NK-92 treated with Interleukin-12 subunit alpha and Interleukin-12 subunit beta, amount 100 ng/mL, for 24 hours (cell line): ENCODE results near the gene NFATC1.

Experiments used
- DNase-seq: peaks from one replicate; lab custom pipeline; 2025; lab: John Stamatoyannopoulos, UW

NFATC1 gene

DNA sequence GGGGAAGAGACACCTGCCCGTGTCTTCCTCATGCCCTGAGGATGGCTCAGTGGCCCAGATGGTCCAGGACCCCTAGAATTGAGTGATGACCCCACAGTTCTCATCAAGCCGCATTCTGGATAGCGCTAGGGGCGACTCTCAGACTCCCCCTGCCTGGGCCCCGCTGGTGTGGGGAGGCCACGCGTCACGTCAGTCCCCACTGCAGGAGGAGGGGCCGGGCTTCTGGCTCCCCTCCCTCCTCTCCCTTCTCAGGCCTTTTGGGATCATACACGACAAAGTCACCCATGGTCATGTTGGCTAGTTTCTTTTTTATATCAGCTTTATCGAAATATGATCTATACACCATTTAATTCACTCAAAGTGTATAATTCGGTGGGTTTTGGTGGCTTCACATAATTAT is 61.5 kb downstream of the NFATC1 start:
- no peak for DNase-seq

DNA sequence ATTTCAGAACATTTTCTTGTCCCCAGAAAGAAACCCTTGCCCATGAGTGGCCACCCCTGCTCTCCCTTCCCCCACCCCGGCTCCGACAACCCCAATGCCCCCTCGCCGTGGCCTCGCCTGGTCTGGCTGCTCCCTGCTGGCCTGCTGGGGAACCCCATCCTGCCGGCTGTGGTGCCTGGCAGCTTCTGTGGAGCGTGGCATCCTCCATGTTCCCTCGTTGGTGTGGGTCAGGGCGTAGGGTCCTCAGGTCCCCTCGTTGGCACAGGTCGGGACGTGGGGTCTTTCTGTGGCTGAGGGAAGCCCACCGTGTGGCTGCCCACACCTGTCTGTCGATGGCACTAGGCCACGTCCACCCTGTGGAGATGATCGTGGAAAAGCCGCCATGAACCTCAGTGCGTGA is 61.9 kb downstream of the NFATC1 start:
- DNase-seq, result no peak

DNA sequence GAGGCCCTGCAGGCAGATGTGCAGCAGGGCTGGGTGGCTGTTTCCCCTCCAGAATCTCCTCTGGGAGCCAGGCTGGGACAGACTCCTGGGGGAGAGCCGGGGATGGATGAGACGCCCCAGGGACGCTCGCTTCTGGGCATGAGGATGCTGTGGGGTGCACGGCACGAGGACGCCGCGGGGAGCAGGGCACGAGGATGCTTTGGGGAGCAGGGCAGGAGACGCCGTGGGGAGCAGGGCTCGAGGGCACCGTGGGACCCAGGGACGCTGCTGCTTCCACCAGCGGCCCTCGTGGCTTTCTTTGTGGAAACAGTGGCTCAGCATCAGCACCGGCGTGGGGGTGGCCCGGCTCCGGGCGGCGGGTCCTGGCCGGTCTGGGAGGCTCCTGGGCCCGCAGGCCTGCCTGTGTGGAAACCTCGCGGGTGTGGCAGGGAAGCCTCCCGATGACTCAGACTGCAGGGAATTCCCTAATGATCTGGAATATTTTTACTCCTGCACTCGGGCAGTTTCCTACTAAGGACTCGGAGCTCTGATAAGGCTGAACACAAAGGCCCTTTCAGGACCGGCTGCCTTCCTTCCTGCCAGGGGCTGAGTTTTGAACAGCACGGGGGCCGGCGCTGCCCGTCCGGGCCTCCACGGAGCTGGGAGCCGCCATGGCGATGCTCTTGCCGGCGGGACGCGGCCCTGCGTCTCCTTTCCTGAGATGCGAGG is 62.6 kb downstream of the NFATC1 start:
- no peak for DNase-seq

DNA sequence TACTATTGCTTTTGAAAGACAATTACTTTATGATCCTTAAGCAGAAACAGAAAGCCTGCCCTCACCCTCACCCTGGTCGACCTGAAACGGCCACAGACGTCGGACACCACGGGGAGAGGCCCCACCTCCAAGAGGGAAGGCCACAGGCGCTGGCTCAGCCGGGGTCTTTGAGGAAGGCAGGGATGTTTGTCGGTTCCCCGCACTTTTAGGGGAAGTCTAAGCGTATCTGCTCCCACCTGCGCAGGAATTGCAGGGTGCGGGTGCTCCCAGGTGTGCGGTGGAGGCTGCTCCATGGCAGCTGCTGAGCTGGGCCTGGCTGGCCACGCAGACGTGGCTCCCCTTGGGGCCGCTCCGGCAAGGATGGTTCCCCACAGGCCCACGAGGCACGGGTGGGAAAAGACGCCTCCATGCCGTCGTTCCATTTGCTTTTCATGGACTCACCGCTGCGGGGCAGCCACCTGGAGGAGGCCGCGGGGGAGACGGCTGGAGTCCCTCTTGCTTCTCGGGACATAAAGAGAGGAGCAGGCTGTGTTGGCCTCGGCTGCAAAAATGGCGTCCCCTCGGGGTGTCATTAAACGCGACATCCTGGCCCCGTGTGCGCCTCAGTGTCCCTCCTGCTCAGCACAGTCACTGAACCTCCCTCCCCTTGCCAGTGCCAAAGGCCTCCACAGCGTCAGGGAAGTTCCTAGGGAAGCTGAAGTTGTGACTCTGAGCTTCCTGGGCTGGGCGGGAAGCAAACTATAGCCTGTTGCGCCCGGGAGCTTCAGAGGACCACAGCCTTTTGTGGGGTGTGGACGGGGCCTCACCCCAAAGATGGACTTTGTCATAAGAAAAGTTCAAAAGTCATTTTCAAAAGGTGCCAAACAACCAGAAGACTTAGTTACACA is 63.4 kb downstream of the NFATC1 start:
- DNase-seq, result no peak

DNA sequence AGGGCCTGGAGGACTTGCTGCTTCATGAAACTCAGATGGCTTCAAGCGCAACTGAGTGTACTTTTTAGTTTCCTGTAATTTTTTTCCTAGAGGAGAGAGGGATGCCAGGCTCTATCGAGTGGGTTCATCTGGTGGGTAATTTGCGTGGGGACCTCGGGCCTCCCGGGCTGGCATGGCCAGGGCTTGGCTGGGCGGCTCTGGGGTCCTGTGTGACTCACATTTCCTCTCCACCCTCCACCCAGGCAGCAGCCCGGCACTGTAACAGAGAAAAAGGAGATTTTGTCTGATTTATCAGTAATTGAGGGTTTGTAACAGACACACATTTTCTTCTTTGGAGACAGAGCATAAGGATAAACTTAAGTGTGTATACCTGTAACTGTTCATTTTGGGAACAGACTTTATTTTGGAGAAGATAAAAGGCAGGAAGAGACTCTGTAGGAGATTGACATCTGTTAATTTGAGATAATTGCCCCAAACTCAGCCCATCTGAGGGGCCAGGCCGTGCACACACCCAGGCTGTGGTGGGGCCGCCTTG is 64.3 kb downstream of the NFATC1 start:
- no peak for DNase-seq

DNA sequence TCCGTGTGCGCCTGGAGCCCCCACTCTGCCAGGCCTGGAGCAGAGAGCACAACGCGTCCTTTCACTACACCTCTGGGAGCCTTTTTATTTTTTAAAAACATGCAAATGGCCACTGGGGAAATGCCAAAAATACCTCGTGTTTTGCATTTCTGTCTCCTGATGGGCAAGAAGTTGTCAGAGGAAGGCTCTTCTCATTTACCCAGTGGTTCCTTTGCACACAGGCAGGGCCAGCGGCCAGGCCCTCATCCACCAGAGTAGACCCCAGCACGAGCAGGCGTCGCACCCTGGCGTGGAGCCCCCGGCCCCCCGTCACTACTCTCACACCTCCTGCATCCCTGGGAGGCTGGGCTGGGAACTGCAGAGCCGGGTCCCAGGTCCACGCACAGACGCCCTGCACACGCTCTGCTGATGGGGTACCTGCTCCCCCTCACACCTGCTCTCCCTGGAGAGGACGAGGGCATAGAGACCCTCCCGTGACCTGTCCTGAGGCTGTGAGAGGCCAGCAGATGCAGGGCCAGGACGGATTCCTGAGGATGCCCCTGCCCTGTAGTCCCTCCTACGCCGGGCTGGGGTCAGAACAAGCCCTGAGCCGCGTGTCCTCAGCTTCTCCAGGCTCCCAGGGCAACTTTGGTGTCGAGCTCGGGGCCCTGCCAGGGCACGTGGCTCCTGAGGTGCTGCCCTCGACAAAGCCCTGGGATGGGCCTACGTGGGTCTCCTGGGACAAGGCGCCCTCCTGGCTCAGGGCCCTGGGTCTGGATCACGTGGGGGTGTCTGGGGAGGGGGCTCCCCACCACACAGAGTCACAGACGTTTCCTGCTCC is 65.0 kb downstream of the NFATC1 start:
- no peak for DNase-seq

DNA sequence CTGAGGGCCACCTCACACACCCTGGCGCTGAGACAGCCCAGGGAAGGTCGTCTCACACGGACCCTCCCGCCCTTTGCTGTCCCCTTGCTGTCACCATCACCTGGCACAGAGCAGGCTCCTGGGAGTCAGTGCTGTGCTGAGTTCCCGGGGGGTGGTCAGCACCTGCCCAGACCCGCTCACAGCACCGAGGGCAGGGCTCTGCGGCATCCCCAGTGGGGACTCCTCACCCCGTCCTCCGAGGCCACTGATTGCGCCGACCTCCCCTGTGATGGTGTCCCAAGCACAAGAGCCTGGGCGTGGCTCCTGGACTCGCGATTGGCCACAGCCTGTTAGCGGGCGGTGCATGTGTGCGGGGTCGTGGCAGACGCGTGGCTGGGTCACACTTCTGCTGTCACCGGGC is 65.9 kb downstream of the NFATC1 start:
- no peak for DNase-seq

DNA sequence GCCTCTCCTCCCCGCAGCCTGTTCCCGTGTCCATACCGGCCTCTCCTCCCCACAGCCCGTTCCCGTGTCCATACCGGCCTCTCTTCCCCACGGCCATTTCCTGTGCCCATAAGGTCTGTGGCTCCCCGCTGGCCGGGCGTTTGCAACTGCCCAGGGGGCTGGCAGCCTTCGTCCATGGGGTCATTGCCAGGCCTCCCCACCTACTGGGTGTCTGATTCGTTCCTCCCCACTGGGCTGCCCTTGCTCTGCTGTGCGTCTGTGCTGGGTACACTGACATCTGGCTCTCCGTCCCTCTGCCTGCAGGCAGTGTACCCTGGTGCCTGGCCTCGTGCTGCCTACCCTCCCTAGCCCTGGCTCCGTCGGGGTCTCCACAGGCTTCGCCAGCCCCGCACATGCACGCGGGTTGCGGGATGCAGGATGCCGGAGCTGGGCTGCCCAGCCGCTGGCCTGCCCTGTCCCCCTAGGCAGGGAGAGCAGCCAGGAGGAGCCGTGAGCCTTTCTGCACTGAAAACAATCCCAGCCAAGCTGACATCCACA is 67.8 kb downstream of the NFATC1 start:
- DNase-seq, result no peak

DNA sequence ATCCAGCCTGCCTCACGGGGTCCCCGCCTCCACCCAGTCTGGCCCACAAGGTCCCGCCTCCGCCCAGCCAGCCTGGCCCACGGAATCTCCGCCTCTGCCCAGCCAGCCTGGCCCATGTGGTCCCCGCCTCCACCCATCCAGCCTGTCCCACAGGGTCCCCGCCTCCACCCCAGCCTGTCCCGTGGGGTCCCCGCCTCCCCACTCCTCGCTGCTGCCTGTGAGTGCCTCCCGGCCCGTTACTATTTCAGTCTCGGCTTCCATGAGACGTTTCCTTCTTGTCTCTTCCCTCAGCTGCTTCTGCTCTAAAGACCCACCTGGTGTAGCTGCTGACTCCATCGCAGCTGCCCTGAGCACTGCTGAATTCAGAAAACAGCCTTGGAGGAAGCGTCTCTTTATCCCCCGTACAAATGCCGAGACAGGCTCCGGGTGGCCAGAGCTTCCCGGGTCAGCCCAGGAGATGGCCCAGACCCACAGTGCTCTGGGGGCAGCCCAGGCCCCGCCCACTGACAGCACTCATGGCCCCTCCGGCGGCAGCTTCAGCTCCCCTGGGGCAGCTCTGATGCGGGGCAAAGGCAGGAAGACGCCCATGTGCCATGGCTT is 69.8 kb downstream of the NFATC1 start:
- DNase-seq, result no peak

DNA sequence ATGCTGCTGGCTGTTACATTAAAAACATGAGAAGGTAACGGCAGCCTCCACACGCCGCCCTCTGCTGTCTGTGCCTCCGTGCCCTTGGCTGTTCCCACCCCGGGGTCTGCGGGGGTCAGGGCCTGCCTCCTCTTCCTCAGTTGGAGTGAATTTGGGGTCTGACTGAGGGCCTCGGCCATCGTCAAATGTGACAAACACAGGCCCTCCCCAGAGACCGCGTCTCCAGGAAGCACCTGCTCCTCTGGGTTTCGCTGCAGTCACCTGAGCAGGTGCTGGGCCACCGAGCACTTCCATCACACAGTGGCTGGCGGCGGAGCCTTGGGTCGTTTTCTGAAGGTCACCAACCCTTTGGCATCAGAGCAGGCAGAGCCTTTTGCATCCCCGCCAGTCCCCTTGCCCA is 70.9 kb downstream of the NFATC1 start:
- no peak for DNase-seq

DNA sequence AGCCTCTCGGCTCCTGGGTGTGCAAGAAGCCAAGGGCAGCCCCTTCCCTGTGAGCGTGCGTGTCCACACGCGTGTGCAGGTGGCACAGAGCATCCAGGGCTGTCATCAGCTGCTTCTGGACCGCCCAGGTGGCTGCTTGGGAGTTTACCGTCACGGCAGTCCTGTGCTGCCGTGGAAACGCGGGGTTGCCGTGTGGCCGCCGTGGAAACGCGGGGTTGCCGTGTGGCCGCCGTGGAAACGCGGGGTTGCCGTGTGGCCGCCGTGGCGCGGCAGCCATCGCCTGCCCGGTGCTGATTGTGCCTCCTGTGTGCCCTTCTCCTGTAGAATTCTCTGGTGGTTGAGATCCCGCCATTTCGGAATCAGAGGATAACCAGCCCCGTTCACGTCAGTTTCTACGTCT is 71.4 kb downstream of the NFATC1 start:
- no peak for DNase-seq

DNA sequence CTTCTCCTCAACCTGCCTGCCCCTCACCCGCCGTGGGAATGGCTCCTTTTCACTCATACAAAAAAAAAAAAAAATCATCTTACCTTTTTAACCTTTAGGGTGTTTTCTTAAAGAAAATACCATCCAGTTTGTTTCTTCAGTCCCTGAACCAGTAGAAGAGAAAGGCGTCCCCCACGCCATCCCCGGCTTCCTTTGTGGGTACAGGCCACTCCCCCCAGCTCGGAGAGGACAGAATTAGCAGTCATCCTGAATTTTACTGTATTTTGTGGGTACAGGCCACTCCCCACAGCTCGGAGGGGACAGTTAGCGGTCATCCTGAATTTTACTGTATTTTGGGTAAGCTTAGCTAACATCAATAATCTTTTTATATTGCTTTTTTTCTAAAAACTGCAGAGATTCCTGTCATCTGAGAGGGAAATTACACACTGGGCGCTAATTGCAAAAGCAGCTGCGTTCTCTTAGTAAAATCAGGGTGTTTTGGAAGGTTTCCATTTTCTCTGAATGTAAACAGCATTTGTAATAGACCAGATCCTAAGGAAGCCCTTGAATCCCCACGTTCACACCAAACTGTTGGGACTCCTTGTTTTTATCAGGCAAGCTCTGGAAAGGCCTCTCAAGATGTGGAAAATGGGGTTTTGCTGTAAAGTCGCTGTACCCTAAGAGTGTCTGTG is 72.5 kb downstream of the NFATC1 start:
- DNase-seq, result no peak

DNA sequence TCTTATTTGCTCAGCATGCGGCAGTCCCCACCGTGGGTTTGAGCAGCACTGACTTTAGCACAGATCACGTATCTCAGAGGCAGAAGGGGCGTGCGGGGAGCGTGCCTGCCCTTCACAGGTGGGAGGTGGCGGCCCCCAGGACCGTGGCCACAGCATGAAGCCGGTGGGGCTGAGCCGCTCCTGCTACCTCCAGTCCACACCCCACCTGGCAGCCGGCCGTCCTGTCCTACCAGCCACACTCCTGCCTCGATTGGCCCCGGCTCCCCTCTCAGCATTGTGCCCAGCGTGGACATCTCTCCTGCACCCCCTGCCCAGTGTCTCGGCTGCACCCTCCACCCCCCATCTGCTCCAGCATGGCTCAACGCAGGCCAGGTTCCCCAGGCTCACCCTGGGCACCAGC is 73.6 kb downstream of the NFATC1 start:
- DNase-seq, result no peak

DNA sequence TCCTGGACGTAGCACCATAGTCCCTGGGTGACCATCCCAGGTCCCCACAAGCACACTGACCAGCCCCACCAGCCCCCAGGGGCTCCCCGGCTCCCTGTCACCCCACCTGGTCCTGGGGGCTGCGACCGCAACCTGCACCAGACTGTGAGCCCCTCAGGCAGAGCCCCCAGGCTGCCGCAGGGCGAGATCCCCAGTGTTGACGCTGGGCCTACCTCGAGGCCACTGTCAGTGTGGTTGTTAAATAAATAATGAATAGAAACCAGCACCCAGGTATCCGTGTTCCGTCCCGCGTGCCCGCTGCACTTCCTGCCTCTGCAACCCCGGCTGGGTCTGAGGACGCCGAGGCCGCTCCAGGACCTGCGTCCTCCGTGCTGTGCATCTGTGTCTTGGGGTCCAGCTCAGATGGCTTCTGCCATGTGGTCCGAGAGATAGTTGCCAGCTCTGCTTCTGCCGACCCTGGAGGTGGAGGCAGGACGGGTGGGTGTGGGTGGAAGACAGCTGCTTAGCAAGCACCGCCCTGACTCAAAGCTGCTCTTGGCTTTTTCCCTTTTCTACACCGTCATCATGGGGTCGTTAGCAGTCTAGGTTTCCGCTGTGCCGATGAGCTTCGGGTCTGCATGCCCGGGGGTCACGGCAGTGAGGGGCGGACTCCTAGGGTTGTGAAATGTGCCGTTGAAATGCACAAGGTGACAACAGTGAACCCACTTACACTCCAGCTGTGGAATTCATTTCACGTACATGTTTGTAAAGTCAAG is 74.2 kb downstream of the NFATC1 start:
- DNase-seq, result no peak

DNA sequence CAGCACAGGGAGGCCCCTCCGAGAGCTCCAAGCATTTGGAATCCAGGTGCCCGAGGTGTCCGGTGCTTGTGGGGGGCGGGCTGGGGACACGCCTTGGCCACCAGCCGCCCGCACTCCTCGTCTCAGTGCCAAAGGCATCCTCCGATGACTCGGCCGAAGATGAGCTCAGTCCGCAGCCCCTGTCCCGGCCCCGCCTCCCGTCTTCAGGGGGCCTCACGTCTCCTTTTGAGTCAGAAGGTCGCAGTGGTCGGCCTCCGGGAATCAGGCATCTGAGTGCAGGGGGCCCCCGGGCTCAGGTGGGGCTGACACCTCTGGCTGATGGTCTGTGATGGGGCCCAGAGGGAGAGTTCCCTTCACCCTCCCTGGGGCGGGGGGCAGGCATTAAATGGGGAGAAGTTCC is 74.8 kb downstream of the NFATC1 start:
- no peak for DNase-seq

DNA sequence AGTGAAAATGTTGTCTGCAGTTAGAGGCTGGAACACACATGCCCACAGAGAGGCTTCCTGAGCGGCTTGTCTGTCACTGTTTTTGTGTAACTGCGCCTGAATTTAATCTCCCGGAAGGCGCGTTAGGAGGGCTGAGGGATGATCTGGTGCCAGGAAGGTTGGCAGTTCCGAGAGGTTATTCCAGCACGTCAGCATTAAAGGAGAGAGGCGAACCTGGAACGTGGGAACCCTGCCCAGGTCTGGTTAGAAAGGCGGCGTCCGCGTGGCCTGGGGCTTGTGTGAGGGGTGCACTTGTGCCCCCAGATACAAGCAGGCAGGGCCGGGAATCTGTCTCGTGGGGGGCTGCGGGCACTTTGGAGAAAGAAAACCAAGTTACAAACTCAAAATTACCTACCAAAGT is 75.3 kb downstream of the NFATC1 start:
- no peak for DNase-seq

DNA sequence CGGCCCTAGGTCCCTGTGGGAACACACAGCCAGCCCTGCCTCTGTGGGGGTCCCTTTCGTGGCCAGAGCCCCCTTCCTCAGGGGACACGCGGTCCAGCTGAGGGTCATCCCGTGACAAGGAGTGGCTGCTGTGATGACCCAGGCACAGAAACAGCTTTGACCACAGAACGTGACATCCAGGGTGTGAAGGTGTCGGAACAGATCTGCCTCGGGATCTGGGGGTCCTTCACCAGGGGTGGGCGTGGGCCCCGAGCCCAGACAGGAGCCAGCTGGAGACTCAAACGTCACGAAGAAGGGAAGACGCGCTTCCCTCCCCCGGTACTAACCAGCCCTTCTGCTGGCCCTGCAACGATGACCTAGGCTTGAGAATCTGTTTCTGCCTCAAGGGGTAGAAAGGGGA is 75.9 kb downstream of the NFATC1 start:
- no peak for DNase-seq

DNA sequence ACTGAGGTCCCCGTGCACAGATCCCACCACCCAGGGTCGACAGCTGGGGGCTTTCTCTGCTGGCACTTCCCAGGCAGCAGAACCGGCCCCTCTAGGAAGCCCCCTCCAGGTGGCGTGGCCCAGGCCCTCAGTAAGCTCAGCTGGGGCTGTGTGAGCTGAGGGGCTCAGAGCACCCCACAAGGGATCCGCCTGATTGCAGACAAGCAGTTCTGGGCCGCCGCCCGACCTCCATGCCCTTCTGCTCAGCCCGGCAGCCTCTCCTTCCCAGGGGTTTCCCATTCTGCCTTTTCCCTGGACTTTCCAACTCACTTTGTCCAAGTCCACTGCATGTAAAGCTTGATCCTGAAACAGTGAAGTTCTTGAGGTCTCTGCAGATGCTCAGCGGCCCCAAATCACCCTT is 76.4 kb downstream of the NFATC1 start:
- DNase-seq, result no peak

DNA sequence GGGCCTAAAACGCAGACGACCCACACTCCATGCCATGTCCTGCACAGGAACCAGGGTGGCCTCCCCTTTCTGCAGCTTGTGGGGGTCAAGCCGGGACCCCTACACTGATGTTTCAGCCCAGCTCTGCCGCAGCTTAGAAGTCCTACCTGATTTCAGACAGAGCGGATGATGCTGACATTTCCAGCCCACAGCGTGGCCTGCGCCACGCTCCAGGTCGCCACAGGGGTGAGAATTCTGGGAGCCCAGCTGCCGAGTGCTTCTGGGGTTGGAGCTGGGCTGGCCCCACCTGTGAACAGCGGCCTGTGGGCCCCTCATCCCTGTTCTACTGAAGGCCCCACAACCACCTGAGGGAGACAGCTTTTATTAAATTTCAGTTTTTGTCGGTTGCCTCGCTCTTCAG is 77.2 kb downstream of the NFATC1 start:
- DNase-seq, result no peak
